Endodermal cell (in vitro differentiated cells): ENCODE measurements around the gene LIPC. TPM values are rescaled to one million over a fixed set of nuclear protein-coding genes. Genes with fewer than 3 reads are reported as not detected.
A peak's percentile ranks its signal among the peaks of the same experiment; 100 is the strongest.

Source experiments
- DNase-seq: peaks from one replicate; pipeline ENCODE4 v3.0.0-alpha.2; 2017
- H3K27ac ChIP-seq: 2 replicates; pipeline ENCODE4 v1.5.1; 2013; ENCODE audit warnings: mild to moderate bottlenecking, low read depth, low read length, moderate library complexity
- H3K27me3 ChIP-seq: 2 replicates; pipeline ENCODE4 v1.6.1; 2013; ENCODE audit warnings: mild to moderate bottlenecking, low read length, moderate library complexity; ENCODE audit not compliant: insufficient read depth, control insufficient read depth, poor library complexity, severe bottlenecking
- H3K36me3 ChIP-seq: 2 replicates; pipeline ENCODE4 v1.7.0; 2013; ENCODE audit warnings: mild to moderate bottlenecking, low read length, moderate library complexity; ENCODE audit not compliant: control insufficient read depth, insufficient read depth
- H3K4me1 ChIP-seq: one replicate; pipeline ENCODE4 v1.7.0; 2013; ENCODE audit warnings: low read length; ENCODE audit not compliant: control insufficient read depth, insufficient read depth
- H3K4me3 ChIP-seq: 2 replicates; pipeline ENCODE4 v1.5.1; 2013; ENCODE audit warnings: mild to moderate bottlenecking, low read length, moderate library complexity
- H3K9ac ChIP-seq: 2 replicates; pipeline ENCODE4 v1.6.1; 2013; ENCODE audit warnings: mild to moderate bottlenecking, low read length, moderate library complexity; ENCODE audit not compliant: poor library complexity, severe bottlenecking; ENCODE audit errors: extremely low read depth
- H3K9me3 ChIP-seq: 2 replicates; pipeline ENCODE4 v1.6.1; 2013; ENCODE audit warnings: mild to moderate bottlenecking, low read length, moderate library complexity; ENCODE audit not compliant: control insufficient read depth
- H3K27ac Mint-ChIP-seq: 2 replicates; pipeline ENCODE4 v1.8.0; 2020; ENCODE audit warnings: mixed read lengths
- H3K27me3 Mint-ChIP-seq: 2 replicates; pipeline ENCODE4 v1.8.0; 2021; ENCODE audit warnings: mild to moderate bottlenecking, mixed read lengths; ENCODE audit not compliant: insufficient read depth
- H3K36me3 Mint-ChIP-seq: 2 replicates; pipeline ENCODE4 v1.8.0; 2020; ENCODE audit warnings: low read depth, mixed read lengths
- H3K4me1 Mint-ChIP-seq: 2 replicates; pipeline ENCODE4 v1.8.0; 2020; ENCODE audit warnings: mixed read lengths
- H3K4me3 Mint-ChIP-seq: 2 replicates; pipeline ENCODE4 v1.8.0; 2020; ENCODE audit warnings: mild to moderate bottlenecking, moderate library complexity, mixed read lengths
- H3K9me3 Mint-ChIP-seq: 2 replicates; pipeline ENCODE4 v1.8.0; 2020; ENCODE audit warnings: mild to moderate bottlenecking, mixed read lengths
- CTCF ChIP-seq: fragments of 200-600 bp; sonication (generic); conservative IDR thresholded peaks from 2 replicates; pipeline ENCODE4 v1.5.0; 2021; ENCODE audit warnings: antibody characterized with exemption, mild to moderate bottlenecking
- WGBS, 2 experiments: methylation state at CpG; one replicate each; pipeline versions ENCODE4 v1.1.5 to v1.1.7; 2013; ENCODE audit warnings: missing lambda C conversion rate in 2 of 2, mixed read lengths in 1 of 2; ENCODE audit not compliant: insufficient coverage in 1 of 2, insufficient read length in 1 of 2; 5-methylcytosine and 5-hydroxymethylcytosine counted together
- long read RNA-seq, 4 experiments: library from polyadenylated mRNA in 2 of 4; library from RNA in 1 of 4; library from capped mRNA in 1 of 4; stranded (forward) in 3 of 4; unstranded in 1 of 4; transcript quantifications; one replicate each; pipeline ENCODE4 v2.0.0, GENCODE V29; 2020 to 2021; ENCODE audit warnings: inconsistent platforms in 1 of 4
- polyA plus RNA-seq, 2 experiments: library from polyadenylated mRNA; stranded (reverse); fragments of 50-300 nt; gene quantifications; one replicate each; pipeline ENCODE4 v1.2.3, GENCODE V29; 2013
- total RNA-seq, 2 donors: library from RNA; stranded (reverse); fragmentation: NEBNext Ultra II Directional in 1 of 2; extraction: Animal tissue kit (Norgen Biotek cat#: 25700) in 1 of 2; gene quantifications; 2 replicates in 1 of 2; 3 replicates in 1 of 2; pipeline ENCODE4 v1.2.1, GENCODE V29; 2021

LIPC gene
- not detected for total RNA-seq
- 0.21 TPM for polyA plus RNA-seq (2013, experiment 1 of 2)
- not detected for polyA plus RNA-seq (2013, experiment 2 of 2)
- long read RNA-seq, experiment 1: 0 reads
- long read RNA-seq, experiment 2: 0 reads
- long read RNA-seq, experiment 3: 0 reads
- long read RNA-seq, experiment 4: 0 reads

GRCh38 chr15:58431221-58432149 lies at the start of gene LIPC:
Gene LIPC (plus strand): TSS chr15:58431991. CDS start chr15:58432033, 42 bp downstream.
- no peak within 1 kb of the TSS for H3K4me3 ChIP-seq
- no peaks in the 10 kb centered on the region for H3K9me3 ChIP-seq
- 89% methylated on average over 9 to 10 of the region's 10 CpGs for WGBS, 2 experiments
- Mint-ChIP-seq H3K4me1 (peaks cover 14% of the 10 kb centered on the region), H3K27ac (no peak within 1 kb of the TSS), H3K27me3 (no peaks in the 10 kb centered on the region), H3K9me3 (no peaks in the 10 kb centered on the region), H3K4me3 (no peak within 1 kb of the TSS), H3K36me3 (no peaks in the 10 kb centered on the region)
- DNase-seq: no peak
- peaks cover 14% of the 10 kb centered on the region for H3K4me1 ChIP-seq
- TF ChIP-seq CTCF: no peak
- no peak within 1 kb of the TSS for H3K27ac ChIP-seq
- H3K27me3 ChIP-seq: no peaks in the 10 kb centered on the region
- no peaks in the 10 kb centered on the region for H3K36me3 ChIP-seq
- H3K9ac ChIP-seq: no peak within 1 kb of the TSS

- no peaks in the 10 kb centered on the region for H3K36me3 Mint-ChIP-seq
- Histone ChIP-seq H3K9ac (no peak overlapping the region), H3K27ac (no peak overlapping the region), H3K4me1 (no peaks in the 10 kb centered on the region), H3K4me3 (no peak overlapping the region), H3K9me3 (no peaks in the 10 kb centered on the region), H3K27me3 (no peaks in the 10 kb centered on the region), H3K36me3 (no peaks in the 10 kb centered on the region)
- H3K9me3 Mint-ChIP-seq: peaks cover 1% of the 10 kb centered on the region
- no peaks in the 10 kb centered on the region for H3K27me3 Mint-ChIP-seq
- DNase-seq: peak; percentile 73
- 69 to 90% methylated on average over 3 to 5 of the region's 5 CpGs for WGBS, 2 experiments
- no peak overlapping the region for H3K4me3 Mint-ChIP-seq
- TF ChIP-seq CTCF: peak; percentile 68
- peak overlapping the region; percentile 9 for H3K27ac Mint-ChIP-seq
- H3K4me1 Mint-ChIP-seq: peaks cover 7% of the 10 kb centered on the region
These were observed 47.9 kb upstream of the LIPC start for GRCh38 chr15:58383876-58384275.

GRCh38 chr15:58384667-58385066 lies 47.1 kb upstream of the LIPC start:
- Mint-ChIP-seq H3K9me3 (no peaks in the 10 kb centered on the region), H3K36me3 (no peaks in the 10 kb centered on the region), H3K4me3 (no peak overlapping the region), H3K27me3 (no peaks in the 10 kb centered on the region), H3K4me1 (peaks cover 7% of the 10 kb centered on the region), H3K27ac (no peak overlapping the region)
- no peaks in the 10 kb centered on the region for H3K4me1 ChIP-seq
- DNase-seq: no peak
- H3K27ac ChIP-seq: no peak overlapping the region
- H3K9ac ChIP-seq: no peak overlapping the region
- H3K27me3 ChIP-seq: no peaks in the 10 kb centered on the region
- no peaks in the 10 kb centered on the region for H3K36me3 ChIP-seq
- no peak for TF ChIP-seq CTCF
- WGBS, 2 experiments: 92 to 94% methylated on average over 4 to 6 of the region's 6 CpGs
- no peaks in the 10 kb centered on the region for H3K9me3 ChIP-seq
- H3K4me3 ChIP-seq: no peak overlapping the region
